H1 (cell line): ENCODE measurements around the gene CDCA7L. TPM values are rescaled to one million over a fixed set of nuclear protein-coding genes. Genes with fewer than 3 reads are reported as not detected.

Experiments
- CTCF ChIA-PET: fragments of 300-600 bp; sonication (Branson Sonifier 250); formaldehyde crosslinking; loops from one replicate; lab custom pipeline; 2021; ENCODE audit not compliant: partially characterized antibody; lab: Charles Lee
- POLR2A ChIA-PET: fragments of 300-600 bp; sonication (Branson Sonifier 250); formaldehyde crosslinking; loops from one replicate; lab custom pipeline; 2021; ENCODE audit warnings: inconsistent platforms; ENCODE audit not compliant: partially characterized antibody; lab: Charles Lee
- DNase-seq, 2 experiments: peaks; one replicate each; pipeline versions ENCODE4 v3.0.0 to v3.0.0-alpha.2; 2010 to 2022; ENCODE audit warnings: low spot score in 2 of 2, low read depth in 1 of 2, mixed read lengths in 1 of 2
- FAIRE-seq: peaks from 2 replicates; lab custom pipeline; 2011; peaks lifted over from hg19 to GRCh38; lab: Jason Lieb, UNC
- H2AFZ ChIP-seq: 2 replicates; pipeline ENCODE4 v1.8.1; 2012; ENCODE audit warnings: low read length, inconsistent platforms
- H2AK5ac ChIP-seq: 2 replicates; pipeline ENCODE4 v1.6.1; 2013; ENCODE audit warnings: low read depth, low read length
- H2BK120ac ChIP-seq: replicated peaks from 2 replicates; pipeline ENCODE3; 2013; ENCODE audit warnings: low read depth, low read length, inconsistent platforms
- H2BK12ac ChIP-seq: 2 replicates; pipeline ENCODE4 v1.6.1; 2013; ENCODE audit warnings: low read depth, low read length
- H2BK15ac ChIP-seq: 2 replicates; pipeline ENCODE4 v1.6.1; 2013; ENCODE audit warnings: low read length
- H2BK20ac ChIP-seq: 2 replicates; pipeline ENCODE4 v1.6.1; 2013; ENCODE audit warnings: low read length
- H2BK5ac ChIP-seq: 2 replicates; pipeline ENCODE4 v1.6.1; 2013; ENCODE audit warnings: low read depth, low read length
- H3K14ac ChIP-seq: 2 replicates; pipeline ENCODE4 v1.6.1; 2013; ENCODE audit warnings: inconsistent platforms; ENCODE audit not compliant: insufficient read length
- H3K18ac ChIP-seq: 2 replicates; pipeline ENCODE4 v1.6.1; 2013; ENCODE audit warnings: low read length; ENCODE audit errors: extremely low read depth
- H3K23ac ChIP-seq: 2 replicates; pipeline ENCODE4 v1.6.1; 2013; ENCODE audit warnings: inconsistent platforms; ENCODE audit not compliant: insufficient read length
- H3K23me2 ChIP-seq: 2 replicates; pipeline ENCODE4 v1.6.1; 2013; ENCODE audit warnings: low read depth, low read length
- H3K27ac ChIP-seq: 2 replicates; pipeline ENCODE4 v1.6.1; 2011; ENCODE audit warnings: low read depth, low read length, inconsistent platforms
- H3K27me3 ChIP-seq, 4 experiments: replicated peaks in 1 of 4; 1 replicate in 1 of 4; 2 replicates in 3 of 4; pipeline versions ENCODE4 v1.6.1 to v1.8.1; 2011 to 2013; ENCODE audit warnings: low read length in 3 of 4, mild to moderate bottlenecking in 3 of 4, inconsistent platforms in 2 of 4, mixed read lengths in 2 of 4, moderate library complexity in 1 of 4; ENCODE audit not compliant: control insufficient read depth in 3 of 4, insufficient read depth in 3 of 4; ENCODE audit errors: extremely low read depth in 1 of 4
- H3K36me3 ChIP-seq, 4 experiments: 2 replicates each; pipeline versions ENCODE4 v1.6.1 to v1.8.1; 2011 to 2013; ENCODE audit warnings: mild to moderate bottlenecking in 4 of 4, low read length in 3 of 4, moderate library complexity in 2 of 4, control low read depth in 1 of 4, inconsistent platforms in 1 of 4; ENCODE audit not compliant: insufficient read depth in 4 of 4, control insufficient read depth in 2 of 4
- H3K4ac ChIP-seq: replicated peaks from 2 replicates; pipeline ENCODE3; 2013; ENCODE audit warnings: low read length, low read depth, mixed read lengths, inconsistent platforms; ENCODE audit not compliant: insufficient read length
- H3K4me1 ChIP-seq, 4 experiments: replicated peaks in 1 of 4; 1 replicate in 1 of 4; 2 replicates in 3 of 4; pipeline versions ENCODE4 v1.6.1 to v1.8.1; 2011 to 2013; ENCODE audit warnings: low read length in 3 of 4, inconsistent platforms in 2 of 4, mixed read lengths in 1 of 4; ENCODE audit not compliant: insufficient read depth in 4 of 4, control insufficient read depth in 3 of 4
- H3K4me2 ChIP-seq, 2 experiments: 2 replicates each; pipeline versions ENCODE4 v1.6.1 to v1.8.1; 2011 to 2013; ENCODE audit warnings: low read depth in 2 of 2, low read length in 2 of 2, control low read depth in 1 of 2, inconsistent platforms in 1 of 2, mild to moderate bottlenecking in 1 of 2; ENCODE audit not compliant: insufficient read depth in 1 of 2
- H3K4me3 ChIP-seq, 4 experiments: fragments of 200-600, 300-600 bp in 1 of 4; sonication (generic), shearing (Covaris generic), sonication (Bioruptor Twin) in 1 of 4; 2 replicates each; pipeline versions ENCODE4 v1.5.1 to v1.8.1; 2011 to 2016; ENCODE audit warnings: low read length in 4 of 4, low read depth in 3 of 4, control low read depth in 2 of 4, inconsistent platforms in 2 of 4, mild to moderate bottlenecking in 2 of 4, mixed read lengths in 1 of 4, moderate library complexity in 1 of 4; ENCODE audit not compliant: insufficient read depth in 2 of 4; ENCODE audit errors: extremely low read depth in 1 of 4
- H3K56ac ChIP-seq: replicated peaks from 2 replicates; pipeline ENCODE3; 2013; ENCODE audit warnings: low read depth, mild to moderate bottlenecking, mixed read lengths, low read length, inconsistent platforms; ENCODE audit not compliant: insufficient read length
- H3K79me1 ChIP-seq: 2 replicates; pipeline ENCODE4 v1.6.1; 2013; ENCODE audit warnings: low read depth, low read length, control low read depth
- H3K79me2 ChIP-seq, 2 experiments: 2 replicates each; pipeline versions ENCODE4 v1.6.1 to v1.8.1; 2012 to 2013; ENCODE audit warnings: low read length in 2 of 2, mild to moderate bottlenecking in 2 of 2, inconsistent platforms in 1 of 2; ENCODE audit not compliant: insufficient read depth in 2 of 2, control insufficient read depth in 1 of 2
- H3K9ac ChIP-seq, 4 experiments: replicated peaks in 1 of 4; 1 replicate in 1 of 4; 2 replicates in 3 of 4; pipeline versions ENCODE4 v1.6.1 to v1.8.1; 2011 to 2013; ENCODE audit warnings: low read depth in 3 of 4, low read length in 3 of 4, control low read depth in 2 of 4, mild to moderate bottlenecking in 2 of 4, moderate library complexity in 2 of 4, inconsistent platforms in 1 of 4; ENCODE audit errors: extremely low read depth in 1 of 4
- H3K9me3 ChIP-seq, 2 experiments: 2 replicates each; pipeline versions ENCODE4 v1.6.1 to v1.8.1; 2012 to 2013; ENCODE audit warnings: mild to moderate bottlenecking in 2 of 2, moderate library complexity in 2 of 2, control low read depth in 1 of 2, inconsistent platforms in 1 of 2, low read depth in 1 of 2, low read length in 1 of 2, mixed read lengths in 1 of 2; ENCODE audit not compliant: insufficient read depth in 2 of 2
- H4K20me1 ChIP-seq, 2 experiments: replicated peaks in 1 of 2; 2 replicates each; pipeline versions ENCODE3 to v1.8.1; 2011 to 2013; ENCODE audit warnings: inconsistent platforms in 2 of 2, low read length in 2 of 2, mild to moderate bottlenecking in 1 of 2; ENCODE audit not compliant: insufficient read depth in 2 of 2, control insufficient read depth in 1 of 2
- H4K5ac ChIP-seq: 2 replicates; pipeline ENCODE4 v1.6.1; 2013; ENCODE audit warnings: low read length, low read depth, mixed read lengths, inconsistent platforms; ENCODE audit not compliant: insufficient read length
- H4K8ac ChIP-seq: 2 replicates; pipeline ENCODE4 v1.8.0; 2013; ENCODE audit warnings: mild to moderate bottlenecking, moderate library complexity, low read length, inconsistent platforms; ENCODE audit not compliant: insufficient read depth; ENCODE audit errors: extremely low read depth
- H4K91ac ChIP-seq: replicated peaks from 2 replicates; pipeline ENCODE3; 2013; ENCODE audit warnings: low read length, mixed read lengths, inconsistent platforms; ENCODE audit not compliant: insufficient read length
- BACH1 ChIP-seq: IDR thresholded peaks from 2 replicates; pipeline ENCODE4 v1.6.1; 2012; ENCODE audit warnings: low read length, improper control_type of control experiment
- CEBPB ChIP-seq: IDR thresholded peaks from 2 replicates; pipeline ENCODE4 v1.6.1; 2012; ENCODE audit warnings: low read depth, low read length
- GABPA ChIP-seq: IDR thresholded peaks from 2 replicates; pipeline ENCODE4 v1.6.1; 2011; ENCODE audit warnings: mild to moderate bottlenecking, low read length, moderate library complexity, borderline replicate concordance; ENCODE audit not compliant: insufficient read depth
- NANOG ChIP-seq: IDR thresholded peaks from 2 replicates; pipeline ENCODE4 v1.6.1; 2011; ENCODE audit warnings: low read length, low read depth, mild to moderate bottlenecking, inconsistent platforms; ENCODE audit not compliant: insufficient read depth, poor library complexity, severe bottlenecking
- PHF8 ChIP-seq: fragments of 200-600 bp; sonication (generic); conservative IDR thresholded peaks from 2 replicates; pipeline ENCODE4 v1.7.1; 2012; ENCODE audit warnings: low read depth, mild to moderate bottlenecking, inconsistent platforms, low read length, moderate library complexity
- RAD21 ChIP-seq, 2 experiments: IDR thresholded peaks in 1 of 2; conservative IDR thresholded peaks in 1 of 2; 2 replicates each; pipeline ENCODE4 v1.6.1; 2011; ENCODE audit warnings: low read depth in 2 of 2, low read length in 2 of 2, improper control_type of control experiment in 1 of 2, inconsistent platforms in 1 of 2, mild to moderate bottlenecking in 1 of 2, moderate library complexity in 1 of 2
- SAP30 ChIP-seq: fragments of 300-600 bp; sonication (generic); IDR thresholded peaks from 2 replicates; pipeline ENCODE4 v1.7.1; 2012; ENCODE audit warnings: low read length, moderate library complexity, mild to moderate bottlenecking, inconsistent platforms; ENCODE audit not compliant: insufficient read depth, insufficient replicate concordance
- SP2 ChIP-seq: IDR thresholded peaks from 2 replicates; pipeline ENCODE4 v1.6.1; 2012; ENCODE audit warnings: mild to moderate bottlenecking, low read length, inconsistent platforms
- SP4 ChIP-seq: IDR thresholded peaks from 2 replicates; pipeline ENCODE4 v1.6.1; 2012; ENCODE audit warnings: low read length, inconsistent platforms
- SUZ12 ChIP-seq: fragments of 200-600 bp; sonication (generic); IDR thresholded peaks from 2 replicates; pipeline ENCODE4 v1.6.1; 2012; ENCODE audit warnings: mild to moderate bottlenecking, inconsistent platforms, low read length, moderate library complexity, mixed read lengths
- TBP ChIP-seq: IDR thresholded peaks from 2 replicates; pipeline ENCODE4 v1.6.1; 2011; ENCODE audit warnings: low read depth, low read length, improper control_type of control experiment
- ZNF274 ChIP-seq: IDR thresholded peaks from 2 replicates; pipeline ENCODE4 v1.7.0; 2012; ENCODE audit warnings: low read length, borderline replicate concordance; ENCODE audit errors: extremely low read depth
- WGBS, 2 experiments: shearing (Covaris generic) in 1 of 2; methylation state at CpG; one replicate each; pipeline versions ENCODE4 v1.1.6 to v1.1.7; 2013 to 2015; ENCODE audit warnings: low lambda C conversion rate in 2 of 2, mixed read lengths in 2 of 2, inconsistent platforms in 1 of 2, low coverage in 1 of 2, missing lambda C conversion rate in 1 of 2; ENCODE audit not compliant: insufficient replicate concordance in 2 of 2, insufficient coverage in 1 of 2, insufficient read length in 1 of 2; ENCODE audit errors: extremely low coverage in 1 of 2, missing lambda C conversion rate in 1 of 2; 5-methylcytosine and 5-hydroxymethylcytosine counted together
- polyA plus RNA-seq, 7 experiments: library from polyadenylated mRNA; depleted of rRNA in 3 of 7; stranded (reverse) in 5 of 7; unstranded in 2 of 7; fragments of >200 nt in 5 of 7; fragments of 200-250 nt in 2 of 7; gene quantifications; 1 replicate in 5 of 7; 2 replicates in 1 of 7; 4 replicates in 1 of 7; pipeline versions ENCODE4 v1.2.1 to v1.2.3, GENCODE V29; 2011 to 2013; ENCODE audit warnings: missing spikeins in 2 of 7, mixed read lengths in 2 of 7
- total RNA-seq: library from RNA; stranded (reverse); fragmentation: NEBNext Ultra II Directional; extraction: Animal tissue kit (Norgen Biotek cat#: 25700); gene quantifications from 2 replicates; pipeline ENCODE4 v1.2.1, GENCODE V29; 2021
- TF ChIP-seq, protein P1 (sequence below): IDR thresholded peaks from 2 replicates; pipeline ENCODE4 v1.6.1; 2011; ENCODE audit warnings: low read length, improper control_type of control experiment

The CDCA7L gene
- total and polyA plus RNA-seq, 2 of the 8 experiments (the other 6 are each of a cell fraction or from before 2014, with no cell fraction given): 93.8 to 168 TPM

GRCh38 chr7:21953781-21954180 lies 8.1 kb upstream of the CDCA7L start:
- no peak overlapping the region for H2BK20ac ChIP-seq
- no peak overlapping the region for H4K5ac ChIP-seq
- no peaks in the 10 kb centered on the region for H4K20me1 ChIP-seq
- H2AFZ ChIP-seq: no peak overlapping the region
- CTCF ChIA-PET: interaction anchor here (1.2 kb wide), 1 partner anchor 10 kb away, joined by 3 read pairs; no protein-coding TSS in a partner anchor
- no peak overlapping the region for H4K8ac ChIP-seq
- H3K9ac ChIP-seq: no peak overlapping the region
- H3K36me3 ChIP-seq: no peaks in the 10 kb centered on the region
- H3K14ac ChIP-seq: no peak overlapping the region
- no peak overlapping the region for H3K4me3 ChIP-seq
- no peak overlapping the region for H2BK15ac ChIP-seq
- H3K4me1 ChIP-seq: no peaks in the 10 kb centered on the region
- H2BK5ac ChIP-seq: no peak overlapping the region
- no peak overlapping the region for H2BK120ac ChIP-seq
- POLR2A ChIA-PET: interaction anchor here (1.2 to 3.4 kb wide), 3 partner anchors 8 to 15 kb away, joined by 3 to 12 read pairs (median 12); partner anchors contain the start of gene CDCA7L
- DNase-seq: no peak
- no peak overlapping the region for H3K27ac ChIP-seq
- no peaks in the 10 kb centered on the region for H3K79me2 ChIP-seq
- H3K23ac ChIP-seq: no peak overlapping the region
- H3K27me3 ChIP-seq: no peaks in the 10 kb centered on the region
- H2AK5ac ChIP-seq: no peak overlapping the region
- no peaks in the 10 kb centered on the region for H3K79me1 ChIP-seq
- no peak overlapping the region for H4K91ac ChIP-seq
- no peaks in the 10 kb centered on the region for H3K23me2 ChIP-seq
- no peak overlapping the region for H3K18ac ChIP-seq
- no peak for FAIRE-seq
- no peak overlapping the region for H3K56ac ChIP-seq
- H3K4me2 ChIP-seq: no peak overlapping the region
- H3K4ac ChIP-seq: no peak overlapping the region
- WGBS, 2 experiments: 93% methylated on average over 3 of the region's 3 CpGs; no CpG with 5 or more reads in 1 of the 2 experiments
- no peak overlapping the region for H2BK12ac ChIP-seq
- no peaks in the 10 kb centered on the region for H3K9me3 ChIP-seq
- TF ChIP-seq BACH1: no peak
- no peak for TF ChIP-seq ZNF274
- TF ChIP-seq SUZ12: no peak
- TF ChIP-seq GABPA: no peak
- TF ChIP-seq SAP30: no peak
- no peak for TF ChIP-seq NANOG
- TF ChIP-seq PHF8: no peak
- TF ChIP-seq SP4: no peak
- no peak for TF ChIP-seq CEBPB
- TF ChIP-seq RAD21 (IDR thresholded peaks at IDR 0.05 in 1 of 2, conservative IDR thresholded peaks at IDR 0.05 in 1 of 2; ENCODE audit: low read depth in 2 of 2, low read length in 2 of 2): no peak
- TF ChIP-seq, protein P1, sequence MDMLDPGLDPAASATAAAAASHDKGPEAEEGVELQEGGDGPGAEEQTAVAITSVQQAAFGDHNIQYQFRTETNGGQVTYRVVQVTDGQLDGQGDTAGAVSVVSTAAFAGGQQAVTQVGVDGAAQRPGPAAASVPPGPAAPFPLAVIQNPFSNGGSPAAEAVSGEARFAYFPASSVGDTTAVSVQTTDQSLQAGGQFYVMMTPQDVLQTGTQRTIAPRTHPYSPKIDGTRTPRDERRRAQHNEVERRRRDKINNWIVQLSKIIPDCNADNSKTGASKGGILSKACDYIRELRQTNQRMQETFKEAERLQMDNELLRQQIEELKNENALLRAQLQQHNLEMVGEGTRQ: no peak
- no peak for TF ChIP-seq SP2
- no peak for TF ChIP-seq TBP
